OCI-LY3 (cell line): ENCODE results near the gene ZNF605.

ENCODE experiments used
- CTCF ChIP-seq: fragments of 200-600, 300-600 bp; sonication (generic); IDR thresholded peaks from 2 replicates; pipeline ENCODE4 v1.5.1; 2014; ENCODE audit warnings: antibody characterized with exemption, low read length, low read depth
- EZH2phosphoT487 ChIP-seq: fragments of 200-600 bp; shearing (Covaris generic); IDR thresholded peaks from 2 replicates; pipeline ENCODE4 v1.6.1; 2018; ENCODE audit warnings: antibody characterized with exemption, mixed run types, low read depth

GRCh38 chr12:132949936-132950837 is 5.9 kb downstream of the ZNF605 start:
- TF ChIP-seq CTCF (no peak), EZH2phosphoT487 (no peak)
